GM13977 (cell line): ENCODE results near the gene IZUMO4.

ENCODE experiments used
- DNase-seq: peaks from one replicate; pipeline ENCODE4 v3.0.0; 2012; ENCODE audit warnings: low spot score
- CTCF ChIP-seq: IDR thresholded peaks from 2 replicates; pipeline ENCODE4 v1.5.1; 2012; ENCODE audit warnings: mild to moderate bottlenecking, control low read depth; ENCODE audit not compliant: insufficient read depth; ENCODE audit errors: extremely low read depth, missing control alignments
- in situ Hi-C: fragments of 300-500 bp; cut with MboI; formaldehyde crosslinking; loops from one replicate; pipeline ENCODE4 v1.12.0; 2022; ENCODE audit warnings: low sequenced_read_pairs, low pct_unique_long_range_greater_than_20kb, mixed read lengths, inconsistent platforms; ENCODE audit not compliant: unreplicated experiment

Gene IZUMO4

GRCh38 chr19:2059422-2060201 is 37.1 kb upstream of the IZUMO4 start:
- no peak for DNase-seq
- in situ Hi-C loops: no loop called here
- no peak for TF ChIP-seq CTCF

GRCh38 chr19:2060884-2061494 is 35.7 kb upstream of the IZUMO4 start:
- in situ Hi-C loops: no loop called here
- TF ChIP-seq CTCF: no peak
- no peak for DNase-seq

- peak; percentile 15 for TF ChIP-seq CTCF
- in situ Hi-C loops: no loop called here
- DNase-seq: peak; percentile 99
These were observed 35.0 kb upstream of the IZUMO4 start for GRCh38 chr19:2061495-2062388.

GRCh38 chr19:2062389-2062729 is 34.4 kb upstream of the IZUMO4 start:
- TF ChIP-seq CTCF: no peak
- in situ Hi-C loops: no loop called here
- no peak for DNase-seq

- in situ Hi-C loops: no loop called here
These were observed 33.9 kb upstream of the IZUMO4 start for GRCh38 chr19:2062770-2063169.

GRCh38 chr19:2063824-2064223 is 32.9 kb upstream of the IZUMO4 start:
- in situ Hi-C loops: no loop called here
- TF ChIP-seq CTCF: no peak
- DNase-seq: no peak

More at GRCh38 chr19:2062770-2063169, 33.9 kb upstream of the IZUMO4 start:
- DNase-seq: no peak
- no peak for TF ChIP-seq CTCF
